ENCODE data around the gene IER5L. TPM values are rescaled to one million over a fixed set of nuclear protein-coding genes. Genes with fewer than 3 reads are reported as not detected.

Gene IER5L
- total and polyA plus RNA-seq, 9 donors = 2.5 to 74.3 (median 41.5) TPM

GRCh38 chr9:129126749-129127618 lies 51.1 kb downstream of the IER5L start:
- intact Hi-C loops (cut with DNase I) = loop anchor here in 1 of 4 donors (10.0 kb wide), 1 partner anchor 658 kb away; no protein-coding TSS in a partner anchor
- Histone ChIP-seq H3K36me3 (no peaks in the 10 kb centered on the region), H3K4me3 (no peak overlapping the region), H3K27me3 (no peaks in the 10 kb centered on the region), H3K9me3 (no peaks in the 10 kb centered on the region), H3K4me1 (ENCODE audit: insufficient read depth) (no peaks in the 10 kb centered on the region), H3K27ac (no peak overlapping the region)
- 80 to 83% (median 81%) methylated on average over 10 of the region's 10 CpGs for WGBS, 3 donors
- TF ChIP-seq, protein P1, sequence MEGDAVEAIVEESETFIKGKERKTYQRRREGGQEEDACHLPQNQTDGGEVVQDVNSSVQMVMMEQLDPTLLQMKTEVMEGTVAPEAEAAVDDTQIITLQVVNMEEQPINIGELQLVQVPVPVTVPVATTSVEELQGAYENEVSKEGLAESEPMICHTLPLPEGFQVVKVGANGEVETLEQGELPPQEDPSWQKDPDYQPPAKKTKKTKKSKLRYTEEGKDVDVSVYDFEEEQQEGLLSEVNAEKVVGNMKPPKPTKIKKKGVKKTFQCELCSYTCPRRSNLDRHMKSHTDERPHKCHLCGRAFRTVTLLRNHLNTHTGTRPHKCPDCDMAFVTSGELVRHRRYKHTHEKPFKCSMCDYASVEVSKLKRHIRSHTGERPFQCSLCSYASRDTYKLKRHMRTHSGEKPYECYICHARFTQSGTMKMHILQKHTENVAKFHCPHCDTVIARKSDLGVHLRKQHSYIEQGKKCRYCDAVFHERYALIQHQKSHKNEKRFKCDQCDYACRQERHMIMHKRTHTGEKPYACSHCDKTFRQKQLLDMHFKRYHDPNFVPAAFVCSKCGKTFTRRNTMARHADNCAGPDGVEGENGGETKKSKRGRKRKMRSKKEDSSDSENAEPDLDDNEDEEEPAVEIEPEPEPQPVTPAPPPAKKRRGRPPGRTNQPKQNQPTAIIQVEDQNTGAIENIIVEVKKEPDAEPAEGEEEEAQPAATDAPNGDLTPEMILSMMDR (IDR thresholded peaks at IDR 0.05) = no peak
- no peak for TF ChIP-seq POLR2A (IDR thresholded peaks at IDR 0.05)
- TF ChIP-seq EP300 (IDR thresholded peaks at IDR 0.05) = no peak
- no peak for DNase-seq

Other genes starting within 250 kb of the IER5L start
- gene DOLK, start 230.7 kb downstream of the IER5L start, total RNA-seq = 10 to 100 TPM in 5 of 7 donors, 1 to 10 TPM in 2; 6.1 to 14.9 (median 12.6) TPM
- 10 to 100 TPM in 1 of 2 donors, 1 to 10 TPM in 1; 9.5 to 12.0 TPM for gene DOLK, start 230.7 kb downstream of the IER5L start, polyA plus RNA-seq
- 10 to 100 TPM; 12.5 to 43.8 (median 30.7) TPM for gene NUP188, start 230.6 kb downstream of the IER5L start, total RNA-seq
- 10 to 100 TPM; 10.6 to 25.1 TPM for gene NUP188, start 230.6 kb downstream of the IER5L start, polyA plus RNA-seq
- gene SH3GLB2, start 149.9 kb downstream of the IER5L start, total RNA-seq = 100 to 1,000 TPM in 2 of 7 donors, 10 to 100 TPM in 5; 57.8 to 105 (median 88.8) TPM
- 100 to 1,000 TPM in 1 of 2 donors, 10 to 100 TPM in 1; 11.8 to 112 TPM for gene SH3GLB2, start 149.9 kb downstream of the IER5L start, polyA plus RNA-seq
- 10 to 100 TPM; 18.7 to 36.5 (median 25.5) TPM for gene MIGA2, start 141.6 kb downstream of the IER5L start, total RNA-seq
- gene MIGA2, start 141.6 kb downstream of the IER5L start, polyA plus RNA-seq = 10 to 100 TPM in 1 of 2 donors, 1 to 10 TPM in 1; 2.5 to 21.7 TPM
- gene DOLPP1, start 97.2 kb downstream of the IER5L start, total RNA-seq = 10 to 100 TPM in 3 of 7 donors, 1 to 10 TPM in 4; 3.3 to 16.2 (median 9.4) TPM
- gene DOLPP1, start 97.2 kb downstream of the IER5L start, polyA plus RNA-seq = 1 to 10 TPM; 6.8 to 8.6 TPM
- gene CRAT, start 67.5 kb downstream of the IER5L start, total RNA-seq = 10 to 100 TPM; 23.0 to 42.7 (median 39.1) TPM
- 10 to 100 TPM; 28.7 to 29.9 TPM for gene CRAT, start 67.5 kb downstream of the IER5L start, polyA plus RNA-seq
- gene PTPA, start 66.8 kb downstream of the IER5L start, total RNA-seq = 100 to 1,000 TPM in 3 of 7 donors, 10 to 100 TPM in 4; 32.1 to 107 (median 89.2) TPM
- gene PTPA, start 66.8 kb downstream of the IER5L start, polyA plus RNA-seq = 10 to 100 TPM; 62.9 to 97.8 TPM

All from ovary (tissue), 9 donors.